Stimulated activated CD4-positive, alpha-beta T cell treated with anti-CD3 and anti-CD28 coated beads, Interleukin-2, amount 100 ng/mL, for 24 hours (primary cell): Measurements from ENCODE around the gene MDGA2.
"Not testable (repeated sequence)": the region's sequence is repeated elsewhere in the genome, so short reads cannot be mapped to it uniquely, and the experiment has no call there.

Experiments
- DNase-seq, 2 donors: peaks; one replicate each; pipeline ENCODE4 v3.0.0-alpha.2; 2020

MDGA2 gene

GRCh38 chr14:47211263-47211662 lies 464.1 kb downstream of the MDGA2 start:
- no peak for DNase-seq

GRCh38 chr14:47210099-47210498 lies 465.3 kb downstream of the MDGA2 start:
- no peak for DNase-seq

GRCh38 chr14:47208434-47208833 lies 467.0 kb downstream of the MDGA2 start:
- no peak for DNase-seq

GRCh38 chr14:47207617-47208016 lies 467.8 kb downstream of the MDGA2 start:
- DNase-seq, result no peak

GRCh38 chr14:47200740-47201139 lies 474.7 kb downstream of the MDGA2 start:
- DNase-seq, result no peak

- no peak for DNase-seq
Measured at GRCh38 chr14:47195582-47195981, 479.8 kb downstream of the MDGA2 start.

GRCh38 chr14:47194055-47194454 lies 481.4 kb downstream of the MDGA2 start:
- no peak for DNase-seq

- not testable (repeated sequence) for DNase-seq
Measured at GRCh38 chr14:47192203-47192602, 483.2 kb downstream of the MDGA2 start.

- DNase-seq, result no peak
Measured at GRCh38 chr14:47191700-47192099, 483.7 kb downstream of the MDGA2 start.

GRCh38 chr14:47189911-47190484 lies 485.4 kb downstream of the MDGA2 start:
- DNase-seq, result no peak

GRCh38 chr14:47186486-47186885 lies 488.9 kb downstream of the MDGA2 start:
- no peak for DNase-seq

- DNase-seq, result no peak
Measured at GRCh38 chr14:47179906-47180305, 495.5 kb downstream of the MDGA2 start.

GRCh38 chr14:47171896-47172295 lies 503.5 kb downstream of the MDGA2 start:
- DNase-seq, result not testable (repeated sequence)

GRCh38 chr14:47167402-47167801 lies 508.0 kb downstream of the MDGA2 start:
- no peak for DNase-seq

- no peak for DNase-seq
Measured at GRCh38 chr14:47155395-47155794, 520.0 kb downstream of the MDGA2 start.

- no peak for DNase-seq
Measured at GRCh38 chr14:47154276-47154797, 521.1 kb downstream of the MDGA2 start.

- DNase-seq, result no peak
Measured at GRCh38 chr14:47153746-47154145, 521.7 kb downstream of the MDGA2 start.

GRCh38 chr14:47150267-47150666 lies 525.1 kb downstream of the MDGA2 start:
- DNase-seq, result no peak

- DNase-seq, result no peak
Measured at GRCh38 chr14:47149326-47149725, 526.1 kb downstream of the MDGA2 start.

GRCh38 chr14:47148686-47149085 lies 526.7 kb downstream of the MDGA2 start:
- no peak for DNase-seq

- no peak for DNase-seq
Measured at GRCh38 chr14:47120645-47121044, 554.8 kb downstream of the MDGA2 start.

- no peak for DNase-seq
Measured at GRCh38 chr14:47103771-47104170, 571.6 kb downstream of the MDGA2 start.

- no peak for DNase-seq
Measured at GRCh38 chr14:47102472-47102871, 572.9 kb downstream of the MDGA2 start.

GRCh38 chr14:47085678-47086077 lies 589.7 kb downstream of the MDGA2 start:
- no peak for DNase-seq

- DNase-seq, result no peak
Measured at GRCh38 chr14:47065326-47065725, 610.1 kb downstream of the MDGA2 start.
